B cell (primary cell): Measurements from ENCODE around the gene ASTN2. TPM values are rescaled to one million over a fixed set of nuclear protein-coding genes. Genes with fewer than 3 reads are reported as not detected.

Experiments
- ATAC-seq: fragments of 200-7000 bp; cut with Tn5 transposase; one replicate; pipeline ENCODE4 v1.10.0; 2021; ENCODE audit warnings: low read depth, mild to moderate bottlenecking, moderate number of reproducible peaks, moderate library complexity
- CTCF ChIA-PET: fragments of 350-600 bp; sonication (Branson Sonifier 250); formaldehyde crosslinking; loops from one replicate; lab custom pipeline; 2021; ENCODE audit warnings: antibody characterized with exemption, inconsistent platforms; lab: Charles Lee
- POLR2A ChIA-PET: fragments of 350-600 bp; sonication (Branson Sonifier 250); formaldehyde crosslinking; loops from one replicate; lab custom pipeline; 2021; ENCODE audit warnings: antibody characterized with exemption; lab: Charles Lee
- DNase-seq: peaks from one replicate; pipeline ENCODE4 v3.0.0; 2013
- H2AFZ ChIP-seq: 2 replicates; pipeline ENCODE4 v1.6.1; 2012; ENCODE audit warnings: mild to moderate bottlenecking, low read depth, low read length; ENCODE audit not compliant: insufficient read depth, poor library complexity, severe bottlenecking
- H3K27ac ChIP-seq, 2 donors: 1 replicate in 1 of 2; 2 replicates in 1 of 2; pipeline ENCODE4 v1.5.1; 2012 to 2013; ENCODE audit warnings: low read length in 2 of 2, mild to moderate bottlenecking in 2 of 2, moderate library complexity in 1 of 2
- H3K27me3 ChIP-seq, 4 experiments: fragments of 200-600 bp in 1 of 4; sonication (generic) in 1 of 4; replicated peaks in 1 of 4; 1 replicate in 2 of 4; 2 replicates in 2 of 4; pipeline versions ENCODE4 v1.6.1 to v1.7.0; 2013 to 2016; ENCODE audit warnings: low read length in 3 of 4, mild to moderate bottlenecking in 2 of 4, mixed read lengths in 1 of 4, moderate library complexity in 1 of 4; ENCODE audit not compliant: insufficient read depth in 4 of 4, control insufficient read depth in 3 of 4; ENCODE audit errors: control extremely low read depth in 1 of 4
- H3K36me3 ChIP-seq, 2 experiments: replicated peaks in 1 of 2; 1 replicate in 1 of 2; 2 replicates in 1 of 2; pipeline versions ENCODE4 v1.6.1 to v1.7.1; 2013; ENCODE audit warnings: low read length in 1 of 2; ENCODE audit not compliant: insufficient read depth in 2 of 2, control insufficient read depth in 1 of 2; ENCODE audit errors: control extremely low read depth in 1 of 2, extremely low read depth in 1 of 2
- H3K4me1 ChIP-seq, 2 donors: fragments of 200-600 bp in 1 of 2; sonication (generic) in 1 of 2; 1 replicate in 1 of 2; 2 replicates in 1 of 2; pipeline versions ENCODE4 v1.5.1 to v1.6.1; 2013 to 2017; ENCODE audit warnings: low read length in 2 of 2; ENCODE audit not compliant: control insufficient read depth in 2 of 2, insufficient read depth in 2 of 2
- H3K4me2 ChIP-seq: replicated peaks from 2 replicates; pipeline ENCODE3; 2012; ENCODE audit warnings: mild to moderate bottlenecking, low read depth, low read length; ENCODE audit not compliant: poor library complexity, severe bottlenecking
- H3K4me3 ChIP-seq, 5 experiments: fragments of 200-600 bp in 1 of 5; sonication (generic) in 1 of 5; 1 replicate in 3 of 5; 2 replicates in 2 of 5; pipeline versions ENCODE4 v1.5.1 to v1.7.0; 2011 to 2016; ENCODE audit warnings: low read length in 4 of 5, mild to moderate bottlenecking in 4 of 5, low read depth in 2 of 5, control low read depth in 1 of 5, moderate library complexity in 1 of 5; ENCODE audit not compliant: insufficient read depth in 1 of 5; ENCODE audit errors: control extremely low read depth in 1 of 5, extremely low read depth in 1 of 5
- H3K79me2 ChIP-seq: fragments of 200-600 bp; sonication (generic); one replicate; pipeline ENCODE4 v1.6.0; 2016; ENCODE audit warnings: low read length; ENCODE audit not compliant: control insufficient read depth, insufficient read depth
- H3K9ac ChIP-seq: fragments of 200-600 bp; sonication (generic); 2 replicates; pipeline ENCODE4 v1.6.1; 2017; ENCODE audit warnings: mild to moderate bottlenecking, low read length, moderate library complexity
- H3K9me3 ChIP-seq, 3 donors: one replicate each; pipeline versions ENCODE4 v1.6.1 to v1.7.1; 2013; ENCODE audit warnings: low read length in 2 of 3; ENCODE audit not compliant: control insufficient read depth in 2 of 3, insufficient read depth in 1 of 3; ENCODE audit errors: control extremely low read depth in 1 of 3
- H4K20me1 ChIP-seq: 2 replicates; pipeline ENCODE4 v1.6.0; 2012; ENCODE audit warnings: mild to moderate bottlenecking, low read length; ENCODE audit not compliant: insufficient read depth, control insufficient read depth, poor library complexity, severe bottlenecking
- H3K27ac Mint-ChIP-seq: one replicate; pipeline ENCODE4 v1.8.0; 2021; ENCODE audit warnings: mixed read lengths
- H3K27me3 Mint-ChIP-seq: one replicate; pipeline ENCODE4 v1.8.0; 2021; ENCODE audit warnings: mixed read lengths
- H3K4me1 Mint-ChIP-seq: one replicate; pipeline ENCODE4 v1.8.0; 2021; ENCODE audit warnings: mixed read lengths
- H3K4me3 Mint-ChIP-seq: one replicate; pipeline ENCODE4 v1.8.0; 2021; ENCODE audit warnings: mixed read lengths
- H3K9me3 Mint-ChIP-seq: one replicate; pipeline ENCODE4 v1.8.0; 2022; ENCODE audit warnings: mixed read lengths; ENCODE audit not compliant: insufficient read depth
- CTCF ChIP-seq: fragments of 200-600 bp; IDR thresholded peaks from one replicate; pipeline ENCODE4 v1.8.0; 2022; ENCODE audit warnings: antibody characterized with exemption, mild to moderate bottlenecking
- EZH2 ChIP-seq: IDR thresholded peaks from 2 replicates; pipeline ENCODE4 v1.6.1; 2012; ENCODE audit warnings: borderline replicate concordance, low read depth, mild to moderate bottlenecking, moderate library complexity, low read length; ENCODE audit not compliant: insufficient read depth, poor library complexity, severe bottlenecking
- WGBS: methylation state at CpG from one replicate; pipeline ENCODE4 v1.1.5; 2013; ENCODE audit warnings: missing lambda C conversion rate; ENCODE audit not compliant: insufficient coverage; 5-methylcytosine and 5-hydroxymethylcytosine counted together
- intact Hi-C: fragments of 100-400 bp; cut with micrococcal nuclease; formaldehyde crosslinking; loops from one replicate; pipeline ENCODE4 v1.10.0; 2022
- polyA plus RNA-seq: library from polyadenylated mRNA; depleted of rRNA; stranded (reverse); fragments of >200 nt; gene quantifications from 2 replicates; pipeline ENCODE4 v1.2.3, GENCODE V29; 2012
- total RNA-seq, 2 donors: library from RNA; stranded (reverse); fragments of 120-200 nt in 1 of 2; gene quantifications; 1 replicate in 1 of 2; 2 replicates in 1 of 2; pipeline versions ENCODE4 v1.2.3 to v1.2.4, GENCODE V29; 2013 to 2022

Gene ASTN2
- total and polyA plus RNA-seq, 2 donors (not counting 1 experiment from before 2014, with no cell fraction given): 1.2 to 3.6 TPM

DNA sequence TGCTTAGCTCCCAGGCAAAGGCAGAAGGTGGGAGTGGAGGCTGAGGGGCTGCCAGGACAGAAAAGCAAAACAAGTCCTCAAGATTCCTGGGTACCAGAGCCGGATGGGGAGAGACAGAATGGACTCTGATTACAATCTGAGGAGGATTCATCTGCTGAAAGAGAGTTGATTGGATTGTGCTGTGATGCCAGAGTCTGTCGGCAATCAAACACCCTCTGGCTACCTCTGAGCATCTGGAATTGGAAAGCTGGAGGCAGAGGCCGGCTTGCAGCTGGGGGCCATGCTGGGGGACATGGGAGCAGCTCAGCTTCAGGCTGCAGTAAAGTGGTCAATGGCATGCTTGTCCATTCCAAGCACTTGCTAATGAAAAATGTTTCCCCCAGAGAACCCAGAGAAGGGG is 59.3 kb downstream of the ASTN2 start:
- Histone ChIP-seq H3K79me2 (no peaks in the 10 kb centered on the region), H3K4me1 (no peaks in the 10 kb centered on the region), H4K20me1 (no peaks in the 10 kb centered on the region), H3K36me3 (no peaks in the 10 kb centered on the region), H3K9ac (no peak overlapping the region), H3K4me2 (no peak overlapping the region), H3K9me3 (no peaks in the 10 kb centered on the region), H3K27me3 (no peaks in the 10 kb centered on the region), H3K4me3 (no peak overlapping the region), H2AFZ (no peak overlapping the region), H3K27ac (no peak overlapping the region)
- Mint-ChIP-seq H3K4me1 (no peaks in the 10 kb centered on the region), H3K27me3 (peaks cover 3% of the 10 kb centered on the region), H3K4me3 (no peak overlapping the region), H3K27ac (no peak overlapping the region), H3K9me3 (no peaks in the 10 kb centered on the region)
- ATAC-seq: no peak
- ChIA-PET POLR2A (no interaction called here), CTCF (no interaction called here)
- intact Hi-C loops: no loop called here
- WGBS: 64% methylated on average over 3 of the region's 3 CpGs
- TF ChIP-seq EZH2 (no peak), CTCF (no peak)
- DNase-seq: no peak

- H2AFZ ChIP-seq: no peak overlapping the region
- intact Hi-C loops: no loop called here
- H3K27me3 ChIP-seq: no peaks in the 10 kb centered on the region
- ChIA-PET POLR2A (no interaction called here), CTCF (no interaction called here)
- H3K4me2 ChIP-seq: no peak overlapping the region
- no peaks in the 10 kb centered on the region for H3K9me3 ChIP-seq
- no peaks in the 10 kb centered on the region for H3K4me1 ChIP-seq
- Mint-ChIP-seq H3K27ac (no peak overlapping the region), H3K4me1 (no peaks in the 10 kb centered on the region), H3K4me3 (no peak overlapping the region), H3K27me3 (peaks cover 3% of the 10 kb centered on the region), H3K9me3 (no peaks in the 10 kb centered on the region)
- H3K27ac ChIP-seq: no peak overlapping the region
- no peak overlapping the region for H3K4me3 ChIP-seq
- ATAC-seq (no peak), DNase-seq (no peak)
- H3K9ac ChIP-seq: no peak overlapping the region
- TF ChIP-seq CTCF (no peak), EZH2 (no peak)
- no peaks in the 10 kb centered on the region for H4K20me1 ChIP-seq
- no peaks in the 10 kb centered on the region for H3K79me2 ChIP-seq
- no peaks in the 10 kb centered on the region for H3K36me3 ChIP-seq
Measured at GRCh38 chr9:117354997-117355396, 59.9 kb downstream of the ASTN2 start.
